IPS-18c (cell line): ENCODE measurements around the gene MRFAP1L1.
A peak's percentile ranks its signal among the peaks of the same experiment; 100 is the strongest.
"Not testable (repeated sequence)": the region's sequence is repeated elsewhere in the genome, so short reads cannot be mapped to it uniquely, and the experiment has no call there.

ENCODE experiments used
- H3K4me3 ChIP-seq: 2 replicates; pipeline ENCODE4 v1.7.0; 2013; ENCODE audit warnings: low read depth, mild to moderate bottlenecking, low read length, moderate library complexity; ENCODE audit not compliant: insufficient read depth
- H3K9me3 ChIP-seq: one replicate; pipeline ENCODE4 v1.6.1; 2013; ENCODE audit warnings: mild to moderate bottlenecking, low read length, moderate library complexity; ENCODE audit not compliant: control insufficient read depth, insufficient read depth

Gene MRFAP1L1

DNA sequence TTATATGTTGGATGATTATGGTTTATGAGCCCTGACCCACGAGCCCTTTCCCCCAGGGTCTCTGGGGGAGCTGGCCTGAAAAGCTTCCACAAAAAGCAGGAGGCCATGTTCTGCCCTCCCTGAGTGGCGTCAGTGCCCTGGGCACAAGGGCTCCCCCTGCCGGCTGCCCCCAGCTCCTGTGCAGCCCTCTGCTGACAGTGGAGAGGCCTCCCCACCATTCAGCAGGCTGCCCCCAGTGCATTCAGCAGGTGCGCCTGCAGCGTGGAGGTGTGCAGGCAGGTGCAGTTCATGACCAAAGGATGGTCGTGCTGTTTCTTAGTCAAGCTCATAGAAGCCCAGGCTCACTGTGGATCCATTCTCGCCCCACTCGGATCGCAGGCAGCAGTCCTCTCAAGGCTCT is 28.5 kb downstream of the MRFAP1L1 start:
- no peaks in the 10 kb centered on the region for H3K9me3 ChIP-seq
- H3K4me3 ChIP-seq, result no peak overlapping the region

DNA sequence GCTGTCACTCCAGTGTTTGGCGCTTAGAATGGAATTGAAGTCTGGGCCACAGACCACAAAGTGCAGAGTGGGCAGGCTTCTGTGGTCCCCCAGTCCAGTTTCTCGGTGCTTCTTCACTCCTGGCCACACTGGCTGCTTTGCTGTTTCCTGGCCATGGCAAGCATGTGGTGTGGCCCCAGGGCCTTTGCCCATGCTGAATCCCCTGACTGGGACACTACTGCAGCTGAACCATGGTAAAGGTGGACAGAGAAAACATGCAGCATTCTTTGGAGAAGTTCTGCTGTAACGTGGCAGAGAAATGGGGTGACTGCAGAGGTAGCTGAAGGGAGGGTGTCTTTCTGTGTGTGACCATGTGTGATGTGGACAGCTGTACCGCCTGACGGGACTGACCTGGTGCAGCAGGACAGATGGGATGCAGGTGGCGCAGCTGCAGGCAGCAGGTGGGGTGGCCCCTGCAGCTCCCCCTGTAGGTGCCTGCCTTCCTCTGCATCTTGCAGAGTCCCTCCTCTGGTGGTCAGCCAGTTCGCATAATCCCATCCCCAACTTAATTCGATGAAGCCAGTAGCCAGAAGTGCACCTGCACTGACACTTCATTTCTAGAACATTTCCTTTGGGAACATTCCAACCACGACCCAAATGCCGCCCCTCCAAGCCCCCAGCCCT is 29.2 kb downstream of the MRFAP1L1 start:
- no peak overlapping the region for H3K4me3 ChIP-seq
- no peaks in the 10 kb centered on the region for H3K9me3 ChIP-seq

DNA sequence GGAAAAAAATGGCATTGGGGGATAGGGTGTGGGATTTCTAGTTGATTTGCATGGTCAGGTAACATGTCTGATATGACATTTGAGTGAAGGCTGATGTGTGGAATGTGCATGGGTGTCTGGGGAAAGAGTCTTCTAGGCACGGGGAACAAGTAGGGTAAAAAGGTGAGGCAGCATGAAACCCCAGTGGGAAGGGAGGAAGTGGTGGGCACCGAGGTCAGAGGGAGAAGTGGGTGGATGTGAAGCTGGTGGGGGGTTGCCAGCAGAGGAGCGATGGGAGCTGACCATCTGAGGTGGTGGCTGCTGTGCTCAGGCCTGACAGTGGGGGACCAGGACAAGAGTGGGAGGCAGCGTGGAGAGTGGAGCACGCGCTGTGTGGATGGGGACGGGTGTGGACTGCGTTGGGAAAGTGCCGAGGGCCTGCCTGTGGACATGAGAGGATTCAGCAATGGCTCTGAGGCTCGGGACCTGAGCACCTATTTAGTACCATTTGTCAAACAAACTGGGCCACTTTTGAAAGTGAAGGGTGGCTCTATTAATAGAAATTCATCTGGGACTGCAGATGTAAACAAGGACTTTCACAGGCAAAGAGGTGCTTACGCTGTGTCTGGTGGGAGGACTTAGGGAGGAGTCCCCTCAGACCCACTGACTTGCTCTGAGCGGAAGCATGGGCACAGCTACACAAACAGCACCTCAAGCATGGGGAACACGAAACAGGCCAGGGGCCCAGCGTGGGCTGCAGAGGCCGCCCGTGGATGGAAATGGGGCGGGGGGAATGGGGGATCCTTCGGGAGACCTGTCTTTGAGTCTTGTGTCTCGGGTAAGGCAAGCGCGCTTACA is 32.7 kb downstream of the MRFAP1L1 start:
- Histone ChIP-seq H3K4me3 (no peak overlapping the region), H3K9me3 (no peaks in the 10 kb centered on the region)

DNA sequence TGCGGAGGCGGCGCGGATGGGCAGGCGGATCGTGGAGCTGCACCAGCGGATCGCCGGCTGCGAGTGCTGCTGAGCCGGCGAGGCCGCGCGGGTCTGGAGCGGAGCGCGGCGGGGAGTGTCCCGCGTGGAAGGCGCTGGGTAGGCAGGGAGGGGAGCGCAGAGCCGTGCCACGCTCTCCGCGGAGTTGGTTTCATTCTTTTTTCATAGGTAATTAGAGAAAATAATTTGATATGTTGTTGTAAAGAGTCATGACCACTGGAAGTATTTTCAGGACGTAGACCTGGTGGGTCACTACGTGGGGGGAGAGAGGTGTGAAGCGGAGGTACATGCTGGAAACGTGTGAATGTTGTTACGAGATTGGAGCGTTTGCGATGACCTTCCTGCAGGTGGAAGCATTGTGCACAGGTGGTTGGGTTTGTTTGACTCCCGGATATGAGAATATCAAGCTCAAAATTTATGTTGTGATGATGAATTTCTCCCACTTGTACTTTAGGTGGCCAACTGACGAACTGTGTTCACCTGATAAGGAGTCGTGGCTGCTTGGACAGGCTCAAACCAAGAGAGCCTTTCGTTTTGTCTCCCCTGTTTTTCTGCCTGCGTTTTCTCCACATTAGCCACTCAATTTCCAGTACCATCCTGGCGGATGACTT is 35.0 kb downstream of the MRFAP1L1 start:
- no peaks in the 10 kb centered on the region for H3K9me3 ChIP-seq
- peak overlapping the region; percentile 74 for H3K4me3 ChIP-seq

DNA sequence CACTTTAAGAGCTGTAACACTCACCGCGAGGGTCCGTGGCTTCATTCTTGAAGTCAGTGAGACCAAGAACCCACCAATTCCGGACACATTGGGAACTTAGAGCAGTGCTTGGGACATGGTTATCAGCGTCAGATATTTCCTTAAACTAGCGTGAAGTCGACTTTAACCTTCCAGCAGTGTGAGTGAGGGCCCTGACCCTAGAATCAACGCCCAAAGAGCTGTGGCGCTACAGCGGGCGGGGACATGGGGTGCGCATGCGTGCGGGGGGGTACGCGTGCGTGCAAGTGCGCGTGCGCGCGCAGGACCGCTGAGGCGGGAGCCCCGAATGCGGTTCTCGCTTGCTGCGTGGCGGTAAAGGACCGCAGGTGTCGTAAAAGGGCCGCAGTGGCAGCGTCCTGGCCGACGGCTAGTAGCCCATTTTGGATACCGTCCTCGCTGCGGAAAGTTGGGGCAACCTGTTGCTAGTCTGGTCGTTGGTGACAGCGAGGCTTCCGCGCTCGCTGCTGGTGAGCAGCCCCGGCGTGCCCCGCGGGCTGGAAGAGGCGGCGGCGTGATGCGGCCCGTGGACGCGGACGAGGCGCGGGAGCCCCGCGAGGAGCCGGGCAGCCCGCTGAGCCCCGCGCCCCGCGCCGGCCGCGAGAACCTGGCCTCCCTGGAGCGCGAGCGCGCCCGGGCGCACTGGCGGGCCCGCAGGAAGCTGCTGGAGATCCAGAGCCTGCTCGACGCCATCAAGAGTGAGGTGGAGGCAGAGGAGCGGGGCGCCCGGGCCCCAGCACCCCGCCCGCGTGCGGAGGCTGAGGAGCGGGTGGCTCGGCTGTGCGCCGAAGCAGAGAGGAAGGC is 35.8 kb downstream of the MRFAP1L1 start:
- Histone ChIP-seq H3K9me3 (no peaks in the 10 kb centered on the region), H3K4me3 (peak overlapping the region; percentile 74)

DNA sequence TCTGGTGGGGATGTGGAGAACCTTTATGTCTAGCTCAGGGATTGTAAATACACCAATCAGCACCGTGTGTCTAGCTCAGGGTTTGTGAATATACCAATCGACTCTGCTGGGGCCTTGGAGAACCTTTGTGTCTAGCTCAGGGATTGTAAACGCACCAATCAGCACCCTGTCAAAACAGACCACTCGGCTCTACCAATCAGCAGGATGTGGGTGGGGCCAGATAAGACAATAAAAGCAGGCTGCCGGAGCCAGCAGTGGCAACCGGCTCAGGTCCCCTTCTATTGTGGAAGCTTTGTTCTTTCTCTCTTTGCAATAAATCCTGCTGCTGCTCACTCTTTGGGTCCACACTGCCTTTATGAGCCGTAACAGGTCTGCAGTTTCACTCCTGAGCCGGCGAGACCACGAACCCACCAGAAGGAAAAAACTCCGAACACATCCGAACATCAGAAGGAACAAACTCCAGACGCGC is 36.4 kb downstream of the MRFAP1L1 start:
- peak overlapping the region; percentile 74 for H3K4me3 ChIP-seq
- H3K9me3 ChIP-seq, result not testable (repeated sequence)

DNA sequence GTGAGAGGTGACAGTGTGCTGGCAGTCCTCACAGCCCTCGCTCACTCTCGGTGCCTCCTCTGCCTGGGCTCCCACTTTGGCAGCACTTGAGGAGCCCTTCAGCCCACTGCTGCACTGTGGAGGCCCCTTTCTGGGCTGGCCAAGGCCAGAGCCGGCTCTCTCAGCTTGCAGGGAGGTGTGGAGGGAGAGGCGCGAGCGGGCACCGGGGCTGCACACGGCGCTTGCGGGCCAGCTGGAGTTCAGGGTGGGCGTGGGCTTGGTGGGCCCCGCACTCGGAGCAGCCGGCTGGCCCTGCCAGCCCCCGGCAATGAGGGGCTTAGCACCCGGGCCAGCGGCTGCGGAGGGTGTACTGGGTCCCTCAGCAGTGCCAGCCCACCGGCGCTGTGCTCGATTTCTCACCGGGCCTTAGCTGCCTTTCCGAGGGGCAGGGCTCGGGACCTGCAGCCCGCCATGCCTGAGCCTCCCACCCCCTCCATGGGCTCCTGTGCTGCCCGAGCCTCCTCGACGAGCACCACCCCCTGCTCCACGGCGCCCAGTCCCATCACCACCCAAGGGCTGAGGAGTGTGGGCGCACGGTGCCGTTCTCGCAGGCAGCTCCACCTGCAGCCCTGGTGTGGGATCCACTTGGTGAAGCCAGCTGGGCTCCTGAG is 37.0 kb downstream of the MRFAP1L1 start:
- not testable (repeated sequence) for H3K4me3 ChIP-seq, H3K9me3 ChIP-seq

DNA sequence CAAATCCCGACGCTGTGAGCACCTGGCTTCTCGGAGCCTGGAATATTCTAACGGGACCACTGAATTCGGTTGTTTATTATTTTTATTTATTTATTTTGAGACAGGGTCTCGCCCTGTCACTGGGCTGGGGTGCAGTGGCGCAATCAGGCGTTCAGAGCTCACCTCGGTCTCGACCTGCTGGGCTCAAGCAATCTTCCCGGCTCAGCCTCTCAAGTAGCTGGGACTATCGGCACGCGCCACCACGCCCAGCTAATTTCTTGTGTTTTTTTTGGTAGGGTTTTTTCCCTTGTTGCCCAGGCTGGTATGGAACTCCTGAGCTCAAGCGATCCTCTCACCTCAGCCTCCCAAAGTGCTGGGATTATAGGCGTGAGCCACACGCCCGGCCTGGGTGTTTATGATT is 37.5 kb downstream of the MRFAP1L1 start:
- Histone ChIP-seq H3K4me3 (no peak overlapping the region), H3K9me3 (no peaks in the 10 kb centered on the region)

DNA sequence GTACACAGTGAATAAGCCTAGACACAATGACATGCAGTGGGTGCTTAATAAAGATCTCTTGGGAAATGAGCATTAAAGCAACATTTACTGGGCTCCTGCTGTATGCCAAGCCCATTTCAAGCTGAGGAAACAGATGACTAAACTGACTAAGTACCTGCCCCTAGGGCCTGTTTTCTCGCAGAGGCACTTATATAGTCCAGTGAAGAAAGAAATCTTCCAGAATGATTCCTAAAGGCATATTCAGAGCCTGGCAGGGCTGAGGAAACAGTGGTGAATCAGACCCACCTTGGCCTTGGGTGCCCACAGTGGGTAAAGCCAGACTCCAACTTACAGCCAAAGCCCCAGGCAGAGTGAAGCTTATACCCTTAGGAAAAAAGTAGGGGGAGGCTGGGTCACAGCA is 38.0 kb downstream of the MRFAP1L1 start:
- H3K9me3 ChIP-seq, result no peaks in the 10 kb centered on the region
- no peak overlapping the region for H3K4me3 ChIP-seq

DNA sequence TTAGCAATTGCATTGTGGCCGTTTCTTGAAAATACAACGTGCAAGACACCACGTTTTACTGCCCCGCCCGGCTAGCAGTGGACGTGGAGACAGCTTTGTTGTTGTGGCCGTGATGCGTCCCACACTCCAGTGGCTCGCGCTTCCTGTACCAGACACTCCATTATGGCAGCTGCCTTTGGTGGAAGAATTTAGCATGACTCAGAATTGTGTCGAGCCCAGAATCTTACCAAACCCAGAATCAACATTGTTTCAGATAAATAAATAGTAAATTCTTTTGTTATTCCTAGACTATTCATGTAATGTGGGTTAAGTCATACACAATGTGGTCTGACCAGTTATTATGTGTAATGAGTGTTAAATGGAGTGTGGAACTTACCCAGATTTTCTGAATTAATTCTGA is 41.3 kb downstream of the MRFAP1L1 start:
- H3K9me3 ChIP-seq, result no peaks in the 10 kb centered on the region
- no peak overlapping the region for H3K4me3 ChIP-seq

DNA sequence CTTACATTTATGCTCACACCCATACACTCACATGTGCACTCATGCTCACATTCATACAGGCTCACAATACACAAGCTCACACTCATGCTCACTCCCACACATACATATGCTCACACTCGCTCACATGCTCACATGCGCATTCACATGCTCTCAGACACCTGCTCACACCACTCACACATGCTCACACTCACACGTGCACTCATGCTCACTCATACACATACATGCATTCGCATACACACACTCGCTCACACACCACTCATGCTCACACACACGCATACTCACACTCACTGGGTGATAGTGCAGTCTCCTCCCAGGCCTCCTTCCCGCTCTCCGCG is 44.4 kb downstream of the MRFAP1L1 start:
- Histone ChIP-seq H3K9me3 (no peaks in the 10 kb centered on the region), H3K4me3 (no peak overlapping the region)

DNA sequence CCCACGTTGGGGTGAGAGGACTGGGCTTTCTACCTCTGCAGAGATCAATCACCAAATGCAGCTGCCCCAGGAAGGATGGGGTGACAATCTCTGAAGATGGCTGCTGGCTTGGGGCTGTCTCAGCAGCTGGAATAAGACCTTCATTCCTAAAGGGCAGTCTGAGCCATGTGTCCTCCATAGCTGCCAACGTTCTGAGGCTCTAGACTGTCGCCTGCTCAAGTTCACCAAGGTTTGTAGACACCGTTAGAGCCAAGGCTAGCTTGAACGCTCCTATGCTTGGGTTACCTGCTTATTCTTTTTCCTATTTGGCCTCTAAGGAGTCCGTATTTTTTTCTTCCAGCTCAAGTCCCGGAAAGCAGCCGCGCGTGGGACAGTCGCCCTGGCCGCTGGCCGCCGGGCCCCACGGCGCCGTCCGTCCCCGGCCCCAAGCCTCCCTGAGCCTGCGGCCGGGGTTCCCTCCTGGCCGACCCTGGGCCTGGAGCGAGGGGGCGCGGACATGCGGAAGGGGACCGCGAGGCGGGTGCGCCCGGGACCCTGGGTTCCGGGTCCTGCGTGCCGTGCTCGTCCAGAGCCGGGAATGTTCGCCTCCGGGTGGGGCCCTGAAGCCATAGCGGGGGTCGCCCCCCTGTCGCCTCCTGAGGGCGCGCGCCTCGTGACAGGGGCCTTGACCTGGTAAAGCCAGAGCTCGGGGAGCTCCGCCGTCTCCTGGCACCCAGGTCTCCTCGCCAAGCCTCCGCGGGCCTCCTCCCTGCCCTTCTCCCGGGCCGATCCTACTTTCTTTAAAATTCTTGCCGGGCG is 45.9 kb downstream of the MRFAP1L1 start:
- no peaks in the 10 kb centered on the region for H3K9me3 ChIP-seq
- H3K4me3 ChIP-seq, result no peak overlapping the region

DNA sequence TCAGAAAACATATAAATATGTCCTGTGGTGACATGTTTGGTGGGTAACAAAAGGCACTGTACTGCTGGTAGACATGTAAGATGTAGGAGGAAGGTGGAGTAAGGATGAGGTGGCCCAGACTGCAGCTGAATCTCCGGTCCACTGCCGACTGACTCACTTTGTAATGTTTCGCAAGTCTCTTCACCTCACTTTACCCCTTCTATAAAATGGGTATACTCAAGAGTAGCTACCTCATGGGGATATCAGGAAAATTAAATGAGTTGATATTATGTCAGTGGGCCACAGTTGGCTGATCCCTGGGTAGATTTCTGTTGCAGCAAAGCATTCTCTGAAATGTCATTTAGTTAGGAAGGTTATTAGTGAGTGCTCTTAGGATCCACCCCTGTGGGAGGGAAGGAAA is 47.1 kb downstream of the MRFAP1L1 start:
- Histone ChIP-seq H3K9me3 (no peaks in the 10 kb centered on the region), H3K4me3 (no peak overlapping the region)

DNA sequence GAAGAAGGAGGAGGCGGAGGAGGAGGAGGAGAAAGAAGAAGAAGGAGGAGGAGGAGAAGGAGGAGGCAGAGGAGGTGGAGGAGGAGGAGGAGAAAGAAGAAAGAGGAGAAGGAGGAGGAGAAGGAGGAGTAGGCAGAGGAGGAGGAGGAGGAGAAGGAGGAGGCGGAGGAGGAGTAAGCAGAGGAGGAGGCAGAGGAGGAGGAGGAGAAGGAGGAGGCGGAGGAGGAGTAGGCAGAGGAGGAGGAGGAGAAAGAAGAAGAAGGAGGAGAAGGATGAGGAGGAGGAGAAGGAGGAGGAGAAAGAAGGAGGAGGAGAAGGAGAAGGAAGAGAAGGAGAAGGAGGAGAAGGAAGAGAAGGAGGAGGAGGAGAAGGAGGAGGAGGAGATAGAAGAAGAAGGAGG is 49.2 kb downstream of the MRFAP1L1 start:
- Histone ChIP-seq H3K4me3 (no peak overlapping the region), H3K9me3 (no peaks in the 10 kb centered on the region)

DNA sequence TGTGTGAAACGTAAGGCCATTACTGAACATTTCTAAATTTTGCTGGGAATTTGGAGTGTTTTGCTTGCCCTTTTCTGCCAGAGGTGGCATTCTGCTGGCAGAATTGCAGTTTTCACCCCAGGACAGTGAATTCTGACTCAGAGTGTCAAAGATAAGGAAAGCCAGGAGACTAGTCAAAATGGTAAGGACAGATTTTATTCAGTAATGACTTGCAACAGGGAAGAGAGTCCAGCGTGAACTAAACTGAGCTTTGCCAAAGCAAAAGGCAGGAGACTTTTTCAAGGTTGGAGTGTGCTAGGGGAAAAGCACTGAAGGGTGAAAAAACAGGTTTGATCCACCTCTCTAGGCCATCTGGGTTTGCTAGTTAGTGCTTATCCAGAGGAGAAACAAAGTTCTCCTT is 49.8 kb downstream of the MRFAP1L1 start:
- Histone ChIP-seq H3K9me3 (no peaks in the 10 kb centered on the region), H3K4me3 (no peak overlapping the region)

DNA sequence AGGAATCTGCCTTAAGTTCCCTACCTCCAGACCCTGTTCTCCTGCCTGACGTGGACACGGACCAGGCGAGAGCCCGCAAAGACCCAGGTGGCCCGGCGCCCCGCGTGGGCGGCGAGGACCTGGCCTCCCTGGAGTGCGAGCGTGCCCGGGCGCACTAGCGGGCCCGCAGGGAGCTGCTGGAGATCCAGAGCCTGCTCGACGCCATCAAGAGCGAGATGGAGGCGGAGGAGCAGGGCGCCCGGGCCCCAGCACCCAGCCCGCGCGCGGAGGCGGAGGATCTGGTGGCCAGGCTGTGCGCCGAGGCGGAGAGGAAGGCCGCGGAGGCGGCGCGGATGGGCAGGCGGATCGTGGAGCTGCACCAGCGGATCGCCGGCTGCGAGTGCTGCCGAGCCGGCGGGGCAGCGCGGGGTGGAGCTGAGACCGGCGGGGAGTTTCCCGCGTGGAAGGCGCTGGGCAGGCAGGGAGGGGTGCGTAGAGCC is 51.0 kb downstream of the MRFAP1L1 start:
- Histone ChIP-seq H3K9me3 (no peaks in the 10 kb centered on the region), H3K4me3 (0 out of 2 replicates have a peak overlapping the region, but pooled peaks have one; percentile 1)
